GM19324 (cell line): Measurements from ENCODE around the gene COL9A2.
A peak's percentile ranks its signal among the peaks of the same experiment; 100 is the strongest.

ENCODE experiments used
- ATAC-seq: cut with Tn5 transposase; IDR thresholded peaks from one replicate; pipeline ENCODE4 v1.9.1; 2021; ENCODE audit warnings: mild to moderate bottlenecking, moderate library complexity; ENCODE audit not compliant: unreplicated experiment, low FRiP score

Gene COL9A2

GRCh38 chr1:40265919-40266318, 51.2 kb downstream of the COL9A2 start:
- ATAC-seq: no peak

- ATAC-seq: no peak
Observed at GRCh38 chr1:40265298-40265697, 51.8 kb downstream of the COL9A2 start.

- no peak for ATAC-seq
Observed at GRCh38 chr1:40264354-40264781, 52.7 kb downstream of the COL9A2 start.

DNA sequence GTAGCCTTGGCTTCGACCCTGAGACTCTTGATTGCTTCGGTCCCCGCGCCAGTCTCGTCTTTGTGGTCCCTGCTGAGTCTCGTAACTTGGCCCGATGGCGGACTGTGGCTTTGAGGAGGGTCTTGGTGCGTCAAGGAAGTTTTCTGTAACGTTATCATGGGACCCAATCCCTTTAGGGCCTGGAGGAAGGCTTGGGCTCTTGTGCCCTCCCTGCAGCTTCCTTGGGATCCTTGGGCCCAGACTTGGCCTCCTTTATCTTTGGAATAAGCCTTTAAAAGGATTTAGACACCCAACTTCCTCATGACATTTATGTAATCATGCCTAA, 58.7 kb downstream of the COL9A2 start:
- no peak for ATAC-seq

DNA sequence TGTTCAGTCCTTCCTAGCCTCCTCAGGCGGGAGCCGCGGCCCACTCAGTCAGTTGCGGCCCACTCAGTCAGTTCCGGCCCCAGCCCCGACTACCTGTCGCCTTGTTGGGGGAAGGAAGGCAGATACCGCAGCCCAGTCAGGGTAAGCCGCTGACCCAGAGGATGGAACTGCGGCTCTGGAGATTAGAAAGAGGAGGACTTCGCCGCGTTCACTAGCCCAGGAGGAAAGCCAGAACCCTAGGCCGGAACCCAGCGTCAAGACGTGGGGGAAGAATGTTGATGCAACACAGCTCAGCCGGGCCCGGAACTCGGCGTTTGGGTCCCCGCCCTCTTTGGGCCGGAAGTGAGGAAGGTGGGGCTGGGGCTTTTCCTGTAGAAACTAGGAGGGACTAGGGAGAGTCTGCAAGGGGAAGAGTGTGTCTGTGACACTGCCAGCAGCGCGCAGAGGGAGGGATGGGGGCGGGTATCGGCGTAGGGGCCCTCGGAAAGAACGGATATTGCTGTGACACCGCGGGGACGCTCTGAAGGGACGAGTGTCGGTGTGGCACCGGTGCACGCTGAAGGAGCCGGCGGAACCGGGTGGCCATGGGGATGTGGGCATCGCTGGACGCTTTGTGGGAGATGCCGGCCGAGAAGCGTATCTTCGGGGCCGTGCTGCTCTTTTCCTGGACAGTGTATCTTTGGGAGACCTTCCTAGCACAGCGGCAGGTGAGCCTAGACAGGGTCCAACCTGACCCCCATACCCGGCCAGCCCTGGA, 59.2 kb downstream of the COL9A2 start, which contains the start of gene ZMPSTE24:
Gene ZMPSTE24, plus strand, starts transcription at position 549 of the 757 bp plus-strand sequence. Its CDS starts 36 bp downstream, at position 585.
- ATAC-seq: peak; percentile 95

GRCh38 chr1:40257313-40257687, 59.8 kb downstream of the COL9A2 start:
- peak; percentile 16 for ATAC-seq

GRCh38 chr1:40256401-40257084, 60.5 kb downstream of the COL9A2 start:
- ATAC-seq: no peak

- ATAC-seq: no peak
Observed at GRCh38 chr1:40255231-40255630, 61.9 kb downstream of the COL9A2 start.

DNA sequence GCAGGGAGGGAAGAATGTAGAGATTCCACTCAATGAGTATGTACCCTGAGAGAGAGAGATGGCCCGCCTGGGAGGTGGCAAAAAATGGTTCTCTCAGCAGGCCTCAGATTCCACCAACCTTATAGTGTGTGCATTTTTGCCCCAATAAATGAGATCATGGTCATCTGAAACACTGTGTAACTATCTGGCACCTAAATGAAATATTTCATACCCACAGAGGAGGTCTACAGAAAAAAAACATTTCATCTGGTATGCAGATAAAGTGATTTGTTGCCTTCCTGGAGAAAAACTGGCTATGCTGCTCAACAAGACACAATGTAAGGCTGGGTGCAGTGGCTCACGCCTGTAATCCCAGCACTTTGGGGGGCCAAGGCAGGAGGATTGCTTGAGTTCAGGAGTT, 64.5 kb downstream of the COL9A2 start:
- ATAC-seq: no peak

GRCh38 chr1:40251456-40251855, 65.6 kb downstream of the COL9A2 start:
- no peak for ATAC-seq
